ENCODE data around the gene FHL1.

- TF ChIP-seq, protein P1, sequence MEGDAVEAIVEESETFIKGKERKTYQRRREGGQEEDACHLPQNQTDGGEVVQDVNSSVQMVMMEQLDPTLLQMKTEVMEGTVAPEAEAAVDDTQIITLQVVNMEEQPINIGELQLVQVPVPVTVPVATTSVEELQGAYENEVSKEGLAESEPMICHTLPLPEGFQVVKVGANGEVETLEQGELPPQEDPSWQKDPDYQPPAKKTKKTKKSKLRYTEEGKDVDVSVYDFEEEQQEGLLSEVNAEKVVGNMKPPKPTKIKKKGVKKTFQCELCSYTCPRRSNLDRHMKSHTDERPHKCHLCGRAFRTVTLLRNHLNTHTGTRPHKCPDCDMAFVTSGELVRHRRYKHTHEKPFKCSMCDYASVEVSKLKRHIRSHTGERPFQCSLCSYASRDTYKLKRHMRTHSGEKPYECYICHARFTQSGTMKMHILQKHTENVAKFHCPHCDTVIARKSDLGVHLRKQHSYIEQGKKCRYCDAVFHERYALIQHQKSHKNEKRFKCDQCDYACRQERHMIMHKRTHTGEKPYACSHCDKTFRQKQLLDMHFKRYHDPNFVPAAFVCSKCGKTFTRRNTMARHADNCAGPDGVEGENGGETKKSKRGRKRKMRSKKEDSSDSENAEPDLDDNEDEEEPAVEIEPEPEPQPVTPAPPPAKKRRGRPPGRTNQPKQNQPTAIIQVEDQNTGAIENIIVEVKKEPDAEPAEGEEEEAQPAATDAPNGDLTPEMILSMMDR (IDR thresholded peaks at IDR 0.05 in 4 of 5, conservative IDR thresholded peaks at IDR 0.05 in 1 of 5): no peak
- no peak for TF ChIP-seq POLR2A (IDR thresholded peaks at IDR 0.05)
Observed at GRCh38 chrX:136256026-136256425, 108.7 kb downstream of the FHL1 start.

Data from gastrocnemius medialis (tissue), 4 donors.